HG02840 (cell line): Measurements from ENCODE around the gene PER2.

ENCODE experiments used
- ATAC-seq: cut with Tn5 transposase; IDR thresholded peaks from one replicate; pipeline ENCODE4 v1.9.1; 2021; ENCODE audit warnings: mild to moderate bottlenecking, moderate library complexity, moderate number of reproducible peaks; ENCODE audit not compliant: unreplicated experiment, low FRiP score

Gene PER2

DNA sequence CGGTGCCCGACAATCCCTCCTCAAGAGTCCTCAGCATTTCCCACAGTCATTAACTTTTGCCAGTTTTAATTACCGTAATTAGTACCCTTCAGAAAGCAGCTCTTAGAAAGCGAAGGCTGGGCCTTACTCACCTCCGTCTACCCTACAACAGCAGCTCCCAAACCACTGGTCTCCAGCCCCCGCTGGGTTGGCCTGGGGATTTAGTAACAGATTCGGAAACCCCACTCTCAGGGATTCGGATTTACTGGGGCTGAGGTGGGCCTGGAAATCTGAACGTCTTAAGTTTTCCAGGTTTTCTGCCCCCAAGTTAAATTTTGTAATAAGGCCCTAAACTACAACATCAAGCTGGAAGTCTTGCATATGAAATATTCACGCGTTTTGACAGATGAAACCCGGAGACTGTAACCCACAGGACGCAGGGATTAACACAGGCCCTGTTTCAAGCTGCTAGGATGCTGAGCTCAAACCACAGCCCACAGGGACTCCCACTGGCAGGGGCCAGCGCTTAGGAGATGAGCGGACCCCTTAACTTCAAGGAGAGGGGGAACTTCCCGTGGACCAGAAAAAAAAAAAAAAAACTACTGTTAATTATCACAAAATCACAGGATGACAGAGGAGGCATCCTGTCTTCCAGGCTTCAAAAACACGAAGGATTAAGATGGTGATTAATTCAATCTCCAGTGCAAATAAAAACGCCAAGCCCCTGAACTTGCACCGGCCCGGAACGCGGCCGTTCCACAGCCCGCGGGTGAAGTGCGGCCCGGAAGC, 85.9 kb downstream of the PER2 start:
- peak; percentile 3 for ATAC-seq
